Stomach smooth muscle (tissue), 2 donors: ENCODE measurements around the gene PEX14.

Source experiments
- H3K27ac ChIP-seq: one replicate; pipeline ENCODE4 v1.7.0; 2013; ENCODE audit warnings: mild to moderate bottlenecking, low read length, inconsistent platforms
- H3K27me3 ChIP-seq, 2 donors: one replicate each; pipeline ENCODE4 v1.7.0; 2013; ENCODE audit warnings: low read length in 2 of 2; ENCODE audit not compliant: insufficient read depth in 2 of 2, control insufficient read depth in 1 of 2
- H3K36me3 ChIP-seq, 2 donors: one replicate each; pipeline ENCODE4 v1.7.0; 2013; ENCODE audit warnings: low read length in 2 of 2; ENCODE audit not compliant: control insufficient read depth in 2 of 2, insufficient read depth in 2 of 2
- H3K4me1 ChIP-seq: one replicate; pipeline ENCODE4 v1.7.0; 2013; ENCODE audit warnings: low read length; ENCODE audit not compliant: control insufficient read depth, insufficient read depth
- H3K4me3 ChIP-seq, 2 donors: one replicate each; pipeline ENCODE4 v1.7.0; 2013; ENCODE audit warnings: low read length in 2 of 2
- H3K9ac ChIP-seq, 2 donors: one replicate each; pipeline ENCODE4 v1.7.0; 2013; ENCODE audit warnings: low read length in 2 of 2, mild to moderate bottlenecking in 1 of 2
- H3K9me3 ChIP-seq, 2 donors: one replicate each; pipeline ENCODE4 v1.7.0; 2013; ENCODE audit warnings: low read length in 2 of 2; ENCODE audit not compliant: control insufficient read depth in 2 of 2
- donor health status: healthy.
- donor health status: Pancreatic carcinoma.

Gene PEX14

GRCh38 chr1:10564063-10564462 lies 89.3 kb downstream of the PEX14 start:
- no peaks in the 10 kb centered on the region for H3K9me3 ChIP-seq
- no peak overlapping the region for H3K9ac ChIP-seq
- no peaks in the 10 kb centered on the region for H3K36me3 ChIP-seq
- no peak overlapping the region for H3K4me3 ChIP-seq
- no peaks in the 10 kb centered on the region for H3K27me3 ChIP-seq
- H3K4me1 ChIP-seq: no peaks in the 10 kb centered on the region
- no peak overlapping the region for H3K27ac ChIP-seq

- H3K4me3 ChIP-seq: no peak overlapping the region
- H3K36me3 ChIP-seq: no peaks in the 10 kb centered on the region
- no peaks in the 10 kb centered on the region for H3K27me3 ChIP-seq
- no peak overlapping the region for H3K9ac ChIP-seq
- no peaks in the 10 kb centered on the region for H3K4me1 ChIP-seq
- no peak overlapping the region for H3K27ac ChIP-seq
- no peaks in the 10 kb centered on the region for H3K9me3 ChIP-seq
Observed at GRCh38 chr1:10569531-10569930, 94.8 kb downstream of the PEX14 start.

- Histone ChIP-seq H3K4me1 (no peaks in the 10 kb centered on the region), H3K4me3 (no peak overlapping the region), H3K9ac (no peak overlapping the region), H3K27ac (no peak overlapping the region), H3K27me3 (no peaks in the 10 kb centered on the region), H3K9me3 (no peaks in the 10 kb centered on the region), H3K36me3 (no peaks in the 10 kb centered on the region)
Observed at GRCh38 chr1:10575616-10576015, 100.9 kb downstream of the PEX14 start.

GRCh38 chr1:10578070-10578469 lies 103.3 kb downstream of the PEX14 start:
- Histone ChIP-seq H3K4me1 (no peaks in the 10 kb centered on the region), H3K27ac (no peak overlapping the region), H3K9me3 (no peaks in the 10 kb centered on the region), H3K27me3 (no peaks in the 10 kb centered on the region), H3K9ac (no peak overlapping the region), H3K4me3 (no peak overlapping the region), H3K36me3 (no peaks in the 10 kb centered on the region)

DNA sequence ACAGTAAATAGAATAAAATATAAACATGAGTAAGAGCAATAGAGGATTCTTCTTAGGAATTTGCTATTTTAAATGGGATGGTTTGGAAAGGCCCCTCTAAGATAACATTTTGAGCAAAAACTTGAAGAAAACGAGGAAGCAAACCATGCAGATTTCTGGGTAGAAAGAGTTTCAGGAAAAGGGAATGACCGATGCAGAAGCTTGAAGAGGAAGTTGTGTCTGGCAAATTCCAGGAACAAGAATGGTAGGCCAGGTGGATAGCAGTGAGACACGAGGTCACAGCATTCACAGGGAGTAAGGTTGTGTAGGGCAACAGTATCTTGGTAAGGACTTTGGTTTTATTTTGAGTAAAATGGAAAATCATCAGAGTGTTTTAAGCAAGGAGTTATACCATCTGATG lies 108.9 kb downstream of the PEX14 start:
- H3K9ac ChIP-seq: no peak overlapping the region
- no peaks in the 10 kb centered on the region for H3K36me3 ChIP-seq
- H3K4me3 ChIP-seq: no peak overlapping the region
- no peaks in the 10 kb centered on the region for H3K4me1 ChIP-seq
- H3K9me3 ChIP-seq: no peaks in the 10 kb centered on the region
- no peaks in the 10 kb centered on the region for H3K27me3 ChIP-seq
- H3K27ac ChIP-seq: no peak overlapping the region

DNA sequence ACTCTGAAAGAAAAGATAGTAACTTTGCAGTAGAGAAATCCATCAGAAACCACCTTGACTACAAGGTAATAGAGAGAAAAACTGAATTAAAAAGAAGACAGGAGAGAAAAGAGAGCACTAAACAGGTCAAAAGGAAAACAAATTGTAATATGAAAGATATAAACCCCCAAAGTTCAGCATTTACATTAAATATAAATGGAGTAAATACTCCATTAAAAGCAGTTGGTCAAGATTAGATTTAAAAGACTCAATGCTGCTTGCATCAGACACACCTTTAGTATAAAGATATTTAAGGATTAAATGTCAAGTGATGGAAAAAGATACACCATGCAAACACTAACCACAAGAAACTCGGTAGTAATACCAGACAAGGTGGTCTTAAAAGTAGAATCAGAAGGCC lies 110.5 kb downstream of the PEX14 start:
- Histone ChIP-seq H3K4me1 (no peaks in the 10 kb centered on the region), H3K36me3 (no peaks in the 10 kb centered on the region), H3K27me3 (no peaks in the 10 kb centered on the region), H3K9me3 (no peaks in the 10 kb centered on the region), H3K9ac (no peak overlapping the region), H3K4me3 (no peak overlapping the region), H3K27ac (no peak overlapping the region)

- no peak overlapping the region for H3K27ac ChIP-seq
- H3K36me3 ChIP-seq: no peaks in the 10 kb centered on the region
- H3K4me1 ChIP-seq: no peaks in the 10 kb centered on the region
- no peak overlapping the region for H3K4me3 ChIP-seq
- no peaks in the 10 kb centered on the region for H3K27me3 ChIP-seq
- H3K9me3 ChIP-seq: no peaks in the 10 kb centered on the region
- H3K9ac ChIP-seq: no peak overlapping the region
Observed at GRCh38 chr1:10586125-10586524, 111.4 kb downstream of the PEX14 start.

- H3K4me1 ChIP-seq: peaks cover 14% of the 10 kb centered on the region
- no peaks in the 10 kb centered on the region for H3K36me3 ChIP-seq
- no peaks in the 10 kb centered on the region for H3K9me3 ChIP-seq
- H3K4me3 ChIP-seq: no peak overlapping the region
- no peaks in the 10 kb centered on the region for H3K27me3 ChIP-seq
- no peak overlapping the region for H3K27ac ChIP-seq
- H3K9ac ChIP-seq: no peak overlapping the region
Observed at GRCh38 chr1:10588640-10589039, 113.9 kb downstream of the PEX14 start.

- no peak overlapping the region for H3K9ac ChIP-seq
- peaks cover 16% of the 10 kb centered on the region for H3K4me1 ChIP-seq
- H3K27ac ChIP-seq: no peak overlapping the region
- no peaks in the 10 kb centered on the region for H3K27me3 ChIP-seq
- H3K36me3 ChIP-seq: no peaks in the 10 kb centered on the region
- no peaks in the 10 kb centered on the region for H3K9me3 ChIP-seq
- no peak overlapping the region for H3K4me3 ChIP-seq
Observed at GRCh38 chr1:10589074-10589473, 114.3 kb downstream of the PEX14 start.

DNA sequence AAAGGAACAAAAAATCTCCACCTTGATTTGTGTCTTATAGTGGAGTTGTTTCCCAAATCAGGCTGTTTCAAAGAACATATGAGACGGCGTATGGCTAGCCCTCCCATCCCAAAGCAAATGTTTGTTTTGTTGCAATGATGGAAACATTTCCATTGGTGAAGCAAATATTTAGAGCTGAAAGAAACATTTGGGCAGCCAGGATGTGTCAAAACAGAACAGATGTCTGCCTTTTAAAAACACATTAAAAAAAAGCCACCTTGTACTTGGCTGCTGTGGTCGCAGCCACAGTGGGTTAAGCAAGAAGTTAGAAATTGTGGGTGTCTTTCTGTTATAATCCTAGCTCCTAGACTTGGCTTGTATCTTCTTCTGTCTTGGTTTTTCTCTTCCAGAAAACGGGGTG lies 116.3 kb downstream of the PEX14 start:
- peaks cover 22% of the 10 kb centered on the region for H3K4me1 ChIP-seq
- H3K27ac ChIP-seq: no peak overlapping the region
- H3K9me3 ChIP-seq: no peaks in the 10 kb centered on the region
- H3K27me3 ChIP-seq: no peaks in the 10 kb centered on the region
- H3K9ac ChIP-seq: no peak overlapping the region
- no peak overlapping the region for H3K4me3 ChIP-seq
- H3K36me3 ChIP-seq: no peaks in the 10 kb centered on the region

- H3K4me3 ChIP-seq: peak overlapping the region in 1 of 2 donors; percentile 15
- H3K9ac ChIP-seq: peak overlapping the region in 1 of 2 donors; percentile 36
- no peaks in the 10 kb centered on the region for H3K9me3 ChIP-seq
- H3K4me1 ChIP-seq: peaks cover 22% of the 10 kb centered on the region
- no peaks in the 10 kb centered on the region for H3K36me3 ChIP-seq
- H3K27me3 ChIP-seq: no peaks in the 10 kb centered on the region
- peak overlapping the region; percentile 58 for H3K27ac ChIP-seq
Observed at GRCh38 chr1:10592373-10592772, 117.6 kb downstream of the PEX14 start.
